ENCODE results near the gene INHA. TPM values are rescaled to one million over a fixed set of nuclear protein-coding genes. Genes with fewer than 3 reads are reported as not detected.

Gene INHA
- total RNA-seq, 1 experiment from 2014 or later = not detected

GRCh38 chr2:219532378-219532649 lies 39.8 kb upstream of the INHA start:
- Histone ChIP-seq H3K27ac (ENCODE audit: low read depth, low read length) (no peak overlapping the region), H3K4me2 (ENCODE audit: low read length) (no peak overlapping the region), H3K4me3 (replicated peaks in 1 of 2; ENCODE audit: low read depth in 1 of 2, low read length in 2 of 2) (no peak overlapping the region), H3K27me3 (ENCODE audit: insufficient read depth, low read length) (no peaks in the 10 kb centered on the region), H4K20me1 (ENCODE audit: insufficient read depth) (no peaks in the 10 kb centered on the region), H3K9me3 (ENCODE audit: control insufficient read depth in 1 of 2, insufficient read depth in 1 of 2, low read depth in 1 of 2, low read length in 2 of 2) (no peaks in the 10 kb centered on the region), H3K9ac (ENCODE audit: low read length) (no peak overlapping the region), H3K9me2 (ENCODE audit: insufficient read depth) (no peaks in the 10 kb centered on the region), H2AFZ (ENCODE audit: low read depth, low read length, poor library complexity, severe bottlenecking) (no peak overlapping the region), H3K4me1 (ENCODE audit: control insufficient read depth in 1 of 2, insufficient read depth in 2 of 2, low read length in 2 of 2) (peaks cover 13 to 39% of the 10 kb centered on the region in 2 experiments; a peak in 3 of 4 replicates), H3K36me3 (ENCODE audit: control insufficient read depth in 1 of 2, insufficient read depth in 2 of 2, low read length in 2 of 2) (no peaks in the 10 kb centered on the region), H3K79me2 (ENCODE audit: insufficient read depth, low read length) (no peaks in the 10 kb centered on the region)
- intact Hi-C loops (cut with micrococcal nuclease) = loop anchor here (10.0 kb wide), 1 partner anchor 358 kb away; the partner anchor contains the start of genes CNPPD1, RETREG2 and SLC23A3
- ChIA-PET CTCF (interaction anchor here (0.6 to 7.7 kb wide), 3 partner anchors 8 to 129 kb away, joined by 4 to 103 read pairs (median 5); a partner anchor contains a TSS), POLR2A (no interaction called here), RAD21 (ENCODE audit: low non-redundant PET in 1 of 2, low total read pairs in 2 of 2, uncharacterized antibody in 2 of 2, unreplicated experiment in 2 of 2) (no interaction called here)
- no TSS peak for BruUV-seq (replicated peaks)
- TF ChIP-seq POLR2AphosphoS5 (IDR thresholded peaks at IDR 0.05; ENCODE audit: low read depth, low read length) (no peak), CEBPB (IDR thresholded peaks at IDR 0.05; ENCODE audit: low read depth) (no peak), SRF (IDR thresholded peaks at IDR 0.05; ENCODE audit: low read depth) (no peak), SIN3A (IDR thresholded peaks at IDR 0.05; ENCODE audit: low read depth) (no peak), ELF1 (IDR thresholded peaks at IDR 0.05; ENCODE audit: borderline replicate concordance, low read depth) (no peak), SP1 (IDR thresholded peaks at IDR 0.05; ENCODE audit: low read depth) (no peak), RAD21 (IDR thresholded peaks at IDR 0.05; ENCODE audit: low read depth) (no peak), YY1 (IDR thresholded peaks at IDR 0.05; ENCODE audit: extremely low read depth, insufficient replicate concordance, low read depth, low read length) (no peak), FOSL1 (IDR thresholded peaks at IDR 0.05; ENCODE audit: low read depth) (no peak), MAX (IDR thresholded peaks at IDR 0.05) (no peak), JUND (IDR thresholded peaks at IDR 0.05) (no peak), ATF3 (IDR thresholded peaks at IDR 0.05) (no peak), TCF7L2 (IDR thresholded peaks at IDR 0.05; ENCODE audit: borderline replicate concordance, extremely low read depth, insufficient read depth, insufficient read length) (no peak), EGR1 (IDR thresholded peaks at IDR 0.05; ENCODE audit: low read depth) (no peak), CBX3 (IDR thresholded peaks at IDR 0.05; ENCODE audit: low read depth) (no peak), ZFX (IDR thresholded peaks at IDR 0.05) (no peak), ZBTB33 (IDR thresholded peaks at IDR 0.05; ENCODE audit: extremely low read depth, insufficient replicate concordance, low read length) (no peak), REST (IDR thresholded peaks at IDR 0.05; ENCODE audit: low read depth) (no peak)
- ATAC-seq (no peak), DNase-seq (ENCODE audit: low read depth, low spot score) (no peak)

All from HCT116 (cell line).